HCT116 (cell line): ENCODE measurements around the gene DAGLA. TPM values are rescaled to one million over a fixed set of nuclear protein-coding genes. Genes with fewer than 3 reads are reported as not detected.

Experiments used
- ATAC-seq: fragments of 200-7000 bp; cut with Tn5 transposase; 2 replicates; pipeline ENCODE4 v1.9.1; 2020; ENCODE audit warnings: mild to moderate bottlenecking, moderate library complexity
- BruUV-seq: library from RNA; stranded (reverse); fragments of 400-500 nt; replicated peaks from 2 replicates; lab custom pipeline; 2021; lab: Mats Ljungman, UMichigan
- CTCF ChIA-PET: fragments of 300-600 bp; sonication (Branson Sonifier 250); formaldehyde crosslinking; loops from one replicate; lab custom pipeline; 2021; ENCODE audit warnings: antibody characterized with exemption; lab: Charles Lee
- POLR2A ChIA-PET: fragments of 300-600, 350-600 bp; sonication (Branson Sonifier 250); formaldehyde crosslinking; loops from one replicate; lab custom pipeline; 2021; ENCODE audit warnings: antibody characterized with exemption; lab: Charles Lee
- RAD21 ChIA-PET, 2 experiments: fragments of 300-600 bp; sonication (Branson Sonifier 250); formaldehyde crosslinking; loops; one replicate each; lab custom pipeline; 2023; ENCODE audit warnings: low total read pairs in 2 of 2; ENCODE audit not compliant: uncharacterized antibody in 2 of 2, unreplicated experiment in 2 of 2, low non-redundant PET in 1 of 2; lab: Charles Lee
- DNase-seq: peaks from one replicate; pipeline ENCODE4 v3.0.0-alpha.2; 2010; ENCODE audit warnings: low read depth, low spot score
- H2AFZ ChIP-seq: fragments of 200-600 bp; shearing (Covaris generic), sonication (generic); 2 replicates; pipeline ENCODE4 v1.6.1; 2017; ENCODE audit warnings: low read depth, mixed run types, mixed read lengths, antibody characterized with exemption, low read length; ENCODE audit not compliant: poor library complexity, severe bottlenecking
- H3K27ac ChIP-seq: 2 replicates; pipeline ENCODE4 v1.5.1; 2012; ENCODE audit warnings: low read depth, low read length
- H3K27me3 ChIP-seq: fragments of 200-600 bp; sonication (generic); 2 replicates; pipeline ENCODE4 v1.6.1; 2016; ENCODE audit warnings: mixed run types, low read length, mixed read lengths; ENCODE audit not compliant: insufficient read depth
- H3K36me3 ChIP-seq, 2 experiments: fragments of 200-500 bp in 1 of 2; fragments of 200-600 bp in 1 of 2; sonication (Bioruptor generic) in 1 of 2; sonication (generic) in 1 of 2; 2 replicates each; pipeline versions ENCODE4 v1.5.1 to v1.6.1; 2014 to 2016; ENCODE audit warnings: low read length in 2 of 2, inconsistent platforms in 1 of 2, mixed read lengths in 1 of 2, mixed run types in 1 of 2; ENCODE audit not compliant: insufficient read depth in 2 of 2, control insufficient read depth in 1 of 2
- H3K4me1 ChIP-seq, 2 experiments: fragments of 200-600 bp in 1 of 2; sonication (generic) in 1 of 2; 2 replicates each; pipeline versions ENCODE4 v1.5.1 to v1.6.1; 2012 to 2017; ENCODE audit warnings: low read length in 2 of 2, inconsistent platforms in 1 of 2, mild to moderate bottlenecking in 1 of 2, mixed read lengths in 1 of 2, mixed run types in 1 of 2, moderate library complexity in 1 of 2; ENCODE audit not compliant: insufficient read depth in 2 of 2, control insufficient read depth in 1 of 2
- H3K4me2 ChIP-seq: fragments of 200-600 bp; sonication (generic); 2 replicates; pipeline ENCODE4 v1.6.1; 2017; ENCODE audit warnings: mixed run types, low read length, mixed read lengths
- H3K4me3 ChIP-seq, 2 experiments: fragments of 200-600 bp in 1 of 2; sonication (generic) in 1 of 2; replicated peaks in 1 of 2; 2 replicates each; pipeline ENCODE4 v1.5.1; 2011 to 2016; ENCODE audit warnings: low read length in 2 of 2, control low read depth in 1 of 2, low read depth in 1 of 2, mild to moderate bottlenecking in 1 of 2, mixed read lengths in 1 of 2, mixed run types in 1 of 2
- H3K79me2 ChIP-seq: fragments of 200-600 bp; sonication (generic); 2 replicates; pipeline ENCODE4 v1.6.1; 2017; ENCODE audit warnings: mild to moderate bottlenecking, mixed run types, low read length, moderate library complexity, mixed read lengths; ENCODE audit not compliant: insufficient read depth
- H3K9ac ChIP-seq: fragments of 200-600 bp; sonication (generic); 2 replicates; pipeline ENCODE4 v1.6.1; 2016; ENCODE audit warnings: low read length, mixed read lengths
- H3K9me2 ChIP-seq: fragments of 200-600 bp; sonication (generic), shearing (Covaris generic); 2 replicates; pipeline ENCODE4 v1.6.1; 2017; ENCODE audit warnings: mixed run types, mild to moderate bottlenecking, moderate library complexity; ENCODE audit not compliant: insufficient read depth
- H3K9me3 ChIP-seq, 2 experiments: fragments of 200-500 bp in 1 of 2; fragments of 200-600 bp in 1 of 2; sonication (Bioruptor generic) in 1 of 2; sonication (generic) in 1 of 2; 2 replicates each; pipeline ENCODE4 v1.6.1; 2014 to 2017; ENCODE audit warnings: low read length in 2 of 2, mixed read lengths in 2 of 2, inconsistent platforms in 1 of 2, low read depth in 1 of 2, mild to moderate bottlenecking in 1 of 2, mixed run types in 1 of 2, moderate library complexity in 1 of 2; ENCODE audit not compliant: control insufficient read depth in 1 of 2, insufficient read depth in 1 of 2
- H4K20me1 ChIP-seq: fragments of 200-600 bp; sonication (generic), shearing (Covaris generic); 2 replicates; pipeline ENCODE4 v1.6.1; 2017; ENCODE audit warnings: mixed run types, mild to moderate bottlenecking, moderate library complexity; ENCODE audit not compliant: insufficient read depth
- CTCF ChIP-seq, 3 experiments: fragments of 200-600 bp in 1 of 3; sonication (generic) in 1 of 3; IDR thresholded peaks in 2 of 3; conservative IDR thresholded peaks in 1 of 3; 2 replicates each; pipeline ENCODE4 v1.5.1; 2012 to 2017; ENCODE audit warnings: low read depth in 2 of 3, low read length in 2 of 3, antibody characterized with exemption in 1 of 3, borderline replicate concordance in 1 of 3, control low read depth in 1 of 3, mild to moderate bottlenecking in 1 of 3, mixed read lengths in 1 of 3, mixed run types in 1 of 3, moderate library complexity in 1 of 3; ENCODE audit not compliant: insufficient read depth in 1 of 3
- JUND ChIP-seq: IDR thresholded peaks from 2 replicates; pipeline ENCODE4 v1.6.1; 2012
- POLR2AphosphoS5 ChIP-seq: IDR thresholded peaks from 2 replicates; pipeline ENCODE4 v1.6.1; 2011; ENCODE audit warnings: mild to moderate bottlenecking, low read depth, low read length, moderate library complexity
- YY1 ChIP-seq: IDR thresholded peaks from 2 replicates; pipeline ENCODE4 v1.6.1; 2011; ENCODE audit warnings: low read length, low read depth, moderate library complexity, mild to moderate bottlenecking; ENCODE audit not compliant: insufficient replicate concordance; ENCODE audit errors: extremely low read depth
- ZFX ChIP-seq: fragments of 450-650 bp; IDR thresholded peaks from 2 replicates; pipeline ENCODE4 v1.6.1; 2017
- intact Hi-C: fragments of 100-400 bp; cut with micrococcal nuclease; formaldehyde crosslinking; loops from 2 replicates; pipeline ENCODE4 v1.10.0; 2022
- total RNA-seq: library from RNA; stranded (reverse); gene quantifications from one replicate; pipeline ENCODE4 v1.2.1, GENCODE V29; 2021; ENCODE audit not compliant: unreplicated experiment

The DAGLA gene
- total RNA-seq, 1 experiment from 2014 or later, result 2.7 TPM

GRCh38 chr11:61752117-61752924 lies 72.1 kb downstream of the DAGLA start, which contains the start of gene MYRF:
MYRF (plus strand) TSS chr11:61752636; CDS start chr11:61752745, 109 bp downstream.
- ChIA-PET POLR2A (no interaction called here), RAD21 (no interaction called here), CTCF (no interaction called here)
- peak in 2 of 3 experiments; percentile 49 to 51; a peak in 4 of 6 replicates for TF ChIP-seq CTCF (IDR thresholded peaks at IDR 0.05 in 2 of 3, conservative IDR thresholded peaks at IDR 0.05 in 1 of 3; ENCODE audit: borderline replicate concordance in 1 of 3, insufficient read depth in 1 of 3, low read depth in 2 of 3, low read length in 2 of 3)
- 0 out of 2 replicates have a peak, but pooled peaks have one; percentile 8 for TF ChIP-seq ZFX
- TF ChIP-seq JUND, result no peak
- peak; percentile 44; the same call in 1 of the 2 replicates for TF ChIP-seq POLR2AphosphoS5
- TF ChIP-seq YY1, result peak; percentile 18
- H3K9me2 ChIP-seq, result no peaks in the 10 kb centered on the region
- peak within 1 kb of the TSS; percentile 74 for H2AFZ ChIP-seq
- peaks cover 42% of the 10 kb centered on the region; the same call in 1 of the 2 replicates for H3K79me2 ChIP-seq
- peak within 1 kb of the TSS; percentile 82 for H3K9ac ChIP-seq
- no peaks in the 10 kb centered on the region for H4K20me1 ChIP-seq
- no peak for DNase-seq
- H3K9me3 ChIP-seq, result no peaks in the 10 kb centered on the region
- intact Hi-C loops, result loop anchor here (1.0 kb wide), 1 partner anchor 24 kb away; no protein-coding TSS in a partner anchor
- peak within 1 kb of the TSS; percentile 71 for H3K27ac ChIP-seq
- peak within 1 kb of the TSS; percentile 99 for H3K4me2 ChIP-seq
- H3K4me1 ChIP-seq, result peaks cover 29 to 67% of the 10 kb centered on the region in 2 experiments
- BruUV-seq, result no TSS peak
- H3K27me3 ChIP-seq, result no peaks in the 10 kb centered on the region
- no peaks in the 10 kb centered on the region for H3K36me3 ChIP-seq
- ATAC-seq, result peak; percentile 79
- peak within 1 kb of the TSS; percentile 63 to 87 for H3K4me3 ChIP-seq
